Lower leg skin (tissue), 4 donors: ENCODE results near the gene TUBB8B. TPM values are rescaled to one million over a fixed set of nuclear protein-coding genes. Genes with fewer than 3 reads are reported as not detected.
"Not testable (repeated sequence)": the region's sequence is repeated elsewhere in the genome, so short reads cannot be mapped to it uniquely, and the experiment has no call there.

Experiments used
- DNase-seq, 2 donors: peaks; one replicate each; pipeline ENCODE4 v3.0.0-alpha.2; 2019; ENCODE audit warnings: low spot score in 2 of 2
- H3K4me3 ChIP-seq: fragments of 200-600 bp; sonication (generic); 2 replicates; pipeline ENCODE4 v1.5.1; 2017; ENCODE audit warnings: mild to moderate bottlenecking, low read depth; ENCODE audit not compliant: poor library complexity, severe bottlenecking
- WGBS, 2 donors: methylation state at CpG; one replicate each; pipeline ENCODE4 v1.1.5; 2018; 5-methylcytosine and 5-hydroxymethylcytosine counted together
- intact Hi-C: fragments of 100-400 bp; cut with DNase I; formaldehyde crosslinking; loops from one replicate; pipeline ENCODE4 v1.15.0; 2023; ENCODE audit warnings: low total_unique reads
- total RNA-seq, 4 donors: library from RNA; depleted of rRNA; stranded (reverse); fragments of >200 nt; gene quantifications; one replicate each; pipeline ENCODE4 v1.1.0, GENCODE V29; 2016

TUBB8B gene
- total RNA-seq, 4 donors from 2014 or later: not detected

GRCh38 chr18:73181-73777 lies 23.9 kb upstream of the TUBB8B start:
- H3K4me3 ChIP-seq, intact Hi-C loops: not testable (repeated sequence)
- peak in 1 of 2 donors; percentile 74 for DNase-seq
- WGBS, 2 donors: 54 to 58% methylated on average over 28 to 38 of the region's 48 CpGs

GRCh38 chr18:67701-68100 lies 18.3 kb upstream of the TUBB8B start:
- 66 to 73% methylated on average over 9 of the region's 9 CpGs for WGBS, 2 donors
- H3K4me3 ChIP-seq, intact Hi-C loops, DNase-seq: not testable (repeated sequence)

- DNase-seq, H3K4me3 ChIP-seq, intact Hi-C loops: not testable (repeated sequence)
- WGBS, 2 donors: 86 to 87% methylated on average over 5 of the region's 5 CpGs
Observed at GRCh38 chr18:64279-64678, 14.9 kb upstream of the TUBB8B start.

DNA sequence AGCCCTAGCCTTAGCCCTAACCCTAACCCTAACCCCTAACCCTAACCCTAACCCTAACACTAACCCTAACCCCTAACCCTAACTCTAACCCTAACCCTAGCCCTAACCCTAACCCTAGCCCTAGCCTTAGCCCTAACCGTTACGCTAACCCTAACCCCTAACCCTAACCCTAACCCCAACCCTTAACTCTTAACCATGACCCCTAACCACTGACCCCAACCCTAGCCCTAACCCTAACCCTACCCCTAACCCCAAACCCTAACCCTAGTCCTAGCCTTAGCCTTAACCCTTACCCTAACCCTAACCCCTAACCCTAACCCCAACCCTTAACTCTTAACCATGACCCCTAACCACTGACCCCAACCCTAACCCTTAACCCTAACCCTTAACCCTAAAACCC lies 14.2 kb upstream of the TUBB8B start:
- H3K4me3 ChIP-seq, intact Hi-C loops, DNase-seq: not testable (repeated sequence)
- 92 to 96% methylated on average over 2 of the region's 2 CpGs for WGBS, 2 donors

- H3K4me3 ChIP-seq, DNase-seq, intact Hi-C loops: not testable (repeated sequence)
- WGBS, 2 donors: 83 to 86% methylated on average over 1 of the region's 1 CpG
Observed at GRCh38 chr18:54388-54787, 5.0 kb upstream of the TUBB8B start.

- H3K4me3 ChIP-seq, DNase-seq, intact Hi-C loops: not testable (repeated sequence)
- WGBS, 2 donors: 95 to 97% methylated on average over 16 to 24 of the region's 25 CpGs
Observed at GRCh38 chr18:48696-49095, 719 bp downstream of the TUBB8B start.

- intact Hi-C loops, H3K4me3 ChIP-seq, DNase-seq: not testable (repeated sequence)
- 100% methylated on average over 1 of the region's 6 CpGs; no CpG with 5 or more reads in 1 of the 2 donors for WGBS, 2 donors
Observed at GRCh38 chr18:13177-13576, 36.2 kb downstream of the TUBB8B start.

DNA sequence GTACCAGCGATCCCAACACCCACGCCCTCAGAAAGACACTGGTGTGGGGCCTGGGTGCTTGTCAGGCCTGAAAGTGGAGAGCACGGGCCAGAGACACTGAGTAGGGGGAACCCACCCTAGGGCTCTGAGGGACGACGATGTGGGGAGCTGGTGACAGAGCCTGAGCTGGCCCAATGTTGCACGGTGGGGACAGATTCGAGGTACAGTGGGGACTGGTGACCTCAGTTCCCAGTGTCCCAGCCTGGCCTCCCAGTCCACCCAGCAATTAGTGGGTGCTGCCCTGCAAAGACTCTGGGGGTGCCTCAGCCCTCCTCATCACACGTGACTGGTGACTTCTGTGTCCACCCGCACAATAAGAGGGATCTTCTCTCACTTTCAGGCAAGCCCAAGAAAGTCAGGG lies 36.6 kb downstream of the TUBB8B start:
- H3K4me3 ChIP-seq, intact Hi-C loops, DNase-seq: not testable (repeated sequence)
- WGBS, 2 donors: no CpG with 5 or more reads among the region's 9 CpGs

DNA sequence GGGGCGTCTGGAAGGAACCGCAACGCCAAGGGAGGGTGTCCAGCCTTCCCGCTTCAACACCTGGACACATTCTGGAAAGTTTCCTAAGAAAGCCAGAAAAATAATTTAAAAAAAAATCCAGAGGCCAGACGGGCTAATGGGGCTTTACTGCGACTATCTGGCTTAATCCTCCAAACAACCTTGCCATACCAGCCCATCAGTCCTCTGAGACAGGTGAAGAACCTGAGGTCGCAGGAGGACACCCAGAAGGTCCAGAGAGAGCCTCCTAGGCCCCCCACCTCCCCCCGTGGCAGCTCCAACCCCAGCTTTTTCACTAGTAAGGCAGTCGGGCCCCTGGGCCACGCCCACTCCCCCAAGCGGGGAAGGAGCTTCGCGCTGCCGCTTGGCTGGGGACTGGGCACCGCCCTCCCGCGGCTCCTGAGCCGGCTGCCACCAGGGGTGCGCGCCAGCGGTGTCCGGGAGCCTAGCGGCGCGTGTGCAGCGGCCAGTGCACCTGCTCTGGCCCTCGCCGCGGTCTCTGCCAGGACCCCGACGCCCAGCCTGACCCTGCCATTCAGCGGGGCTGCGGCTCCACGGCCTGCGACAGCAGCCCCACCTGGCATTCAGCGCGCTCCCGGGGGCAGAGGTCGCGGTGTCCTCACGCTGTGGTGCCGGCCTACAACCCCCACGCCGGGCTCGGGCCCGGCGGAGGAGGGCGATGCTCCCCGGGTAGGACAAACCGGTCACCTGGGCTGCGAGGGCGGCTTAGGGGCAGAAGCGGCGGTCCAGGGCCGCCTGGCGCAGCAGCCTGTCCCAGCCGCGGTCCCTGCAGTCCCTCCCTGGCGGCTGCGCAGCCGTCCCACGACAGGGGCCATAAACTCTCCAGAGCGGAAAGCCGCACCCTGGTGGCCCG lies 37.8 kb downstream of the TUBB8B start:
- DNase-seq, intact Hi-C loops: not testable (repeated sequence)
- WGBS, 2 donors: no CpG with 5 or more reads among the region's 65 CpGs

GRCh38 chr18:10624-11184 lies 38.7 kb downstream of the TUBB8B start:
- intact Hi-C loops, H3K4me3 ChIP-seq: not testable (repeated sequence)
- 83 to 87% methylated on average over 56 to 66 of the region's 75 CpGs for WGBS, 2 donors
- peak in 1 of 2 donors; percentile 19 for DNase-seq

More for the DNA sequence above, 37.8 kb downstream of the TUBB8B start:
- not testable (repeated sequence) for H3K4me3 ChIP-seq

DNA sequence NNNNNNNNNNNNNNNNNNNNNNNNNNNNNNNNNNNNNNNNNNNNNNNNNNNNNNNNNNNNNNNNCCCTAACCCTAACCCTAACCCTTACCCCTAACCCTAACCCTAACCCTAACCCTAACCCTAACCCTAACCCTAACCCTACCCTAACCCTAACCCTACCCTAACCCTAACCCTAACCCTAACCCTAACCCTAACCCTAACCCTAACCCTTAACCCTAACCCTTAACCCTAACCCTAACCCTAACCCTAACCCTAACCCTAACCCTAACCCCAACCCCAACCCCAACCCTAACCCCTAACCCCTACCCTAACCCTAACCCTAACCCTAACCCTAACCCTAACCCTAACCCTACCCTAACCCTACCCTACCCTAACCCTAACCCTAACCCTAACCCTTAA lies 39.5 kb downstream of the TUBB8B start:
- DNase-seq, H3K4me3 ChIP-seq, intact Hi-C loops: not testable (repeated sequence)

Other genes starting within 250 kb of the TUBB8B start
- gene USP14, start 108.9 kb upstream of the TUBB8B start, total RNA-seq: 10 to 100 TPM; 13.9 to 20.4 (median 16.6) TPM
- gene THOC1, start 218.4 kb upstream of the TUBB8B start, total RNA-seq: 10 to 100 TPM; 28.8 to 61.6 (median 38.2) TPM